Lower lobe of right lung (tissue), 2 donors: ENCODE data around the gene ZMIZ1. TPM values are rescaled to one million over a fixed set of nuclear protein-coding genes. Genes with fewer than 3 reads are reported as not detected.

ENCODE experiments used
- ATAC-seq, 2 donors: fragments of 200-7000 bp; cut with Tn5 transposase; one replicate each; pipeline ENCODE4 v1.9.1; 2020 to 2022; ENCODE audit warnings: mild to moderate bottlenecking in 2 of 2, moderate library complexity in 2 of 2
- DNase-seq: peaks from one replicate; pipeline ENCODE4 v3.0.0-alpha.2; 2020
- H3K27ac ChIP-seq: fragments of 200-600 bp; one replicate; pipeline ENCODE4 v1.8.0; 2022
- H3K27me3 ChIP-seq: fragments of 200-600 bp; one replicate; pipeline ENCODE4 v1.8.0; 2022; ENCODE audit warnings: low read depth
- H3K36me3 ChIP-seq: fragments of 200-600 bp; one replicate; pipeline ENCODE4 v1.8.0; 2022; ENCODE audit warnings: mild to moderate bottlenecking
- H3K4me1 ChIP-seq: fragments of 200-600 bp; one replicate; pipeline ENCODE4 v1.8.0; 2022
- H3K4me3 ChIP-seq: fragments of 200-600 bp; one replicate; pipeline ENCODE4 v1.8.0; 2022; ENCODE audit warnings: mild to moderate bottlenecking
- H3K9me3 ChIP-seq: fragments of 200-600 bp; one replicate; pipeline ENCODE4 v1.8.0; 2022
- CTCF ChIP-seq: fragments of 200-600 bp; IDR thresholded peaks from one replicate; pipeline ENCODE4 v1.8.0; 2022; ENCODE audit warnings: antibody characterized with exemption, mild to moderate bottlenecking
- intact Hi-C: fragments of 100-400 bp; cut with DNase I; formaldehyde crosslinking; loops from one replicate; pipeline ENCODE4 v1.11.0; 2022
- total RNA-seq: library from RNA; stranded (reverse); fragmentation: NEBNext Ultra II Directional; extraction: Animal tissue kit (Norgen Biotek cat#: 25700); gene quantifications from one replicate; pipeline ENCODE4 v1.2.1, GENCODE V29; 2021
- donor health status: DM: no; HTN: yes; CAD: no; lungs with severe emphysema.

Gene ZMIZ1
- total RNA-seq, 1 donor from 2014 or later: 102 TPM

DNA sequence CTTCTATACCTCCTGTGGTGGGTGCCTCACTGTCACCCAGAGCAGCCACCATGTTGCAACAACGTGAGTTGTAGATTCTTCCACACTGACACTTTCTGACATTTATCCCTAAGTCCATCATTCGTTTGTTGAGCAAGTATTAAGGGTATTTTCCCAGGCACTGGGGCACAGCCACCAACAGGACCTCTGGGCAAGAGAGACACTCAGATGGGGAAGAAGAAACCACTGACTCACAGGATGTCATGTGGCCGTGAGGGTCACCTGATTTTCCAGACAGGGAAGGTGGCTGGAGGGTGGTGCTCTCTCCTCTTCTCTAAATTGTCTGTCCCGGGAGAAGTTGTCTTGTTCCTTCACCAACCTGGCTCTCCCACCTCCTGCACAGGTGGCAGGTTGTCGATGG is 226.8 kb downstream of the ZMIZ1 start:
- H3K27me3 ChIP-seq: no peaks in the 10 kb centered on the region
- no peak for TF ChIP-seq CTCF
- H3K4me1 ChIP-seq: peaks cover 46% of the 10 kb centered on the region
- ATAC-seq: peak; percentile 26 to 43
- DNase-seq: peak; percentile 67
- no peaks in the 10 kb centered on the region for H3K9me3 ChIP-seq
- peaks cover 94% of the 10 kb centered on the region for H3K36me3 ChIP-seq
- H3K4me3 ChIP-seq: no peak overlapping the region
- intact Hi-C loops: no loop called here
- peak overlapping the region; percentile 76 for H3K27ac ChIP-seq

DNA sequence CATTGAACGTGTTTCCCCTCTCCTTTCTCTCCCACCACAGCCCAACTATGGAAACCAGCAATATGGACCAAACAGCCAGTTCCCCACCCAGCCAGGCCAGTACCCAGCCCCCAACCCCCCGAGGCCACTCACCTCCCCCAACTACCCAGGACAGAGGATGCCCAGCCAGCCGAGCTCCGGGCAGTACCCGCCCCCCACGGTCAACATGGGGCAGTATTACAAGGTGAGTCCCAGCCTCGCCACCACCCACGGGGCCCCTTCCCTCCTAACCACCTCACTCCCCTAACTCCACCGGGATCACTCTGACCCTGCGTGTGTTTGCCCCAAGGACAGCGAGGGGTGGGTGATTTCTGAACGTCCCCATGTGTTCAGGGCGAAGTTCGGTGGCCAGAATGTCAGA is 227.7 kb downstream of the ZMIZ1 start:
- DNase-seq: no peak
- Histone ChIP-seq H3K9me3 (no peaks in the 10 kb centered on the region), H3K4me3 (no peak overlapping the region), H3K36me3 (peaks cover 94% of the 10 kb centered on the region), H3K27ac (no peak overlapping the region), H3K27me3 (no peaks in the 10 kb centered on the region), H3K4me1 (peaks cover 46% of the 10 kb centered on the region)
- intact Hi-C loops: no loop called here
- no peak for ATAC-seq
- no peak for TF ChIP-seq CTCF

DNA sequence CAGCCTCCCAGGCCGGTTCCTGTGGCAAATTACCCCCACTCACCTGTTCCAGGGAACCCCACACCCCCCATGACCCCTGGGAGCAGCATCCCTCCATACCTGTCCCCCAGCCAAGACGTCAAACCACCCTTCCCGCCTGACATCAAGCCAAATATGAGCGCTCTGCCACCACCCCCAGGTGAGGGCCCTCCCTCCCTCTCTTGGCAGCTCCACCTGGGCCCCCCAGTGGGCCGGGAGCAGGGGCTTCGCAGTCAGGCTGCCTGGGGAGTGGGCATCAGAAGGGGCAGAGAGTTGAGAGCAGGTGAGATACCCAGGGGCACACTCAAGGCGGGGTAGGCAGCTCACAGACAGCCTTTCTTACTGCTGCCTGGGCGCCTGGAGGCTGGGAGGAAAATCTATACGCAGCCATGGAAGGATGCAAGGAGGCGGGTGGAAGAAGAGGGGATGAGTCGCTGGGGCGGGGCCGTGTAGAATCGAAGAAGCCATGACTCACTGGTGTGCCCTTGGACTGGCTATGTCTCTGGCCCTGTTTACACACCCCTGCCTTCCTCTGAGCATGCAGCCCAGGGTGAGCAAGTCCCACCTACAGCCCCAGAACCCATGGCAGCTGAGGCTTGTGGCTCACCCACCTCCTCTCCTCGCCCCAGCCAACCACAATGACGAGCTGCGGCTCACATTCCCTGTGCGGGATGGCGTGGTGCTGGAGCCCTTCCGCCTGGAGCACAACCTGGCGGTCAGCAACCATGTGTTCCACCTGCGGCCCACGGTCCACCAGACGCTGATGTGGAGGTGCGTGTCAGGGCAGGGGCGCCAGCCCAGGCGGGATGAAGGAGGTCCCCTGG is 229.9 kb downstream of the ZMIZ1 start:
- no peak for DNase-seq
- Histone ChIP-seq H3K4me3 (no peak overlapping the region), H3K9me3 (no peaks in the 10 kb centered on the region), H3K36me3 (peaks cover 100% of the 10 kb centered on the region), H3K4me1 (peaks cover 27% of the 10 kb centered on the region), H3K27me3 (no peaks in the 10 kb centered on the region), H3K27ac (peak overlapping the region; percentile 11)
- peak in 1 of 2 donors; percentile 20 for ATAC-seq
- no peak for TF ChIP-seq CTCF
- intact Hi-C loops: no loop called here

- peaks cover 100% of the 10 kb centered on the region for H3K36me3 ChIP-seq
- intact Hi-C loops: no loop called here
Measured at GRCh38 chr10:79299397-79300241, 230.9 kb downstream of the ZMIZ1 start.

More at GRCh38 chr10:79299397-79300241, 230.9 kb downstream of the ZMIZ1 start:
- Histone ChIP-seq H3K4me3 (no peak overlapping the region), H3K4me1 (peaks cover 17% of the 10 kb centered on the region), H3K9me3 (no peaks in the 10 kb centered on the region), H3K27me3 (no peaks in the 10 kb centered on the region), H3K27ac (no peak overlapping the region)
- no peak for TF ChIP-seq CTCF
- no peak for DNase-seq
- ATAC-seq: no peak
